GM21381 (cell line): ENCODE measurements around the gene CADM2.

Source experiments
- ATAC-seq: cut with Tn5 transposase; IDR thresholded peaks from one replicate; pipeline ENCODE4 v1.9.1; 2021; ENCODE audit warnings: mild to moderate bottlenecking, moderate library complexity; ENCODE audit not compliant: unreplicated experiment

The CADM2 gene

DNA sequence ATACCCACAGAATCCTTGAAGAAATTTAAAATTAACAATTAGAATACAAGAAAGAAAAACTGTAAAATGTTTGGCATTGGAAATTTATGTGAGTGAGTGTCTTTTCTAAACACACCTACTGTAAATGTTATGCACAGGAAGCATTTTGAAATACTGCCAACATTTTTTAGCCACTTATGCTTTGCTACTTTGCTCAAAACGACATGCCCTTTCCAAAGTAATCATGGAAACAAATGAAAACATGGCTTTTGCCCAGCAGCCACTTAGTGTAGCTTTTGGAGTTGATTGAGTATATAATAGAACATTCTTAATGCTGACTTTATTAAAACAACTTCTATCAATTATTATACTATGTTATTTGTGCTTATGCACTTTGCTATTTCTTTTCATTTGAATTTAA, 823.0 kb downstream of the CADM2 start:
- ATAC-seq: no peak

DNA sequence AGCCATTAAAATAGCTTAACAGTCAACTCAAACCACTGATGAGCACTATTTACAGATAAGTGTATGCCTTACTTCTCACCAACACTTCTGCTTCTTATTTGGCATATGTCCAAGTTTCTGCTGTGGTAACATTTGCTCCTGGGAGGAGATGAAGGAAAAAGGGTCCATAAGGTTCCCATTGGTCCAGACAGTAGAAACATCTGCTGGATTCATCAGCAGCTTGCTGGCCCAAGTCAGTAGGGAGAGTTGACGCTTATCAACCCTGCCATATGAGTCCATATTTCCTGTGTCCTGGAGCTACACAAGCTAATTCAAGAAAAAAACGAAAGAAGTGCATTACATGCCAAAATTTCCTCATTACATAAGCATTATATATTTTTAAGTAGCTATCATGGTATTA, 824.5 kb downstream of the CADM2 start:
- ATAC-seq: no peak

DNA sequence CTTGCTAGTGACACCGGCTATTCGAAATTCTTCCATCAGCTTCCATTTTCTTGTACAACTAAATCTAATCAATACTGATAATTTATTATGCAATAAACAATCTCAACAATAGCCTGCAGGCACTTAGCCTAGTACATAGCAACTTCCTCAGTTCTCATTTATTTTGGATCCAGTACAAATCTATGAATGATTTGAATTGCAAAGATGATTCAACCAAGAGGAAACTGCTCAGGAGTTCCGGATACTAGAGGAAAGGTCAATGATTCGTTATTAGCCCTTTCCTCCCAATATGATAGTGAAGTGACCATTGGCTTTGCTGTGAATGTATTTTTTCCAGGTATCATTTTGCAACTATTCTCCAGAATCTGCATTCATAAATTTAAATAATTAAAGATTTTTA, 827.0 kb downstream of the CADM2 start:
- no peak for ATAC-seq

DNA sequence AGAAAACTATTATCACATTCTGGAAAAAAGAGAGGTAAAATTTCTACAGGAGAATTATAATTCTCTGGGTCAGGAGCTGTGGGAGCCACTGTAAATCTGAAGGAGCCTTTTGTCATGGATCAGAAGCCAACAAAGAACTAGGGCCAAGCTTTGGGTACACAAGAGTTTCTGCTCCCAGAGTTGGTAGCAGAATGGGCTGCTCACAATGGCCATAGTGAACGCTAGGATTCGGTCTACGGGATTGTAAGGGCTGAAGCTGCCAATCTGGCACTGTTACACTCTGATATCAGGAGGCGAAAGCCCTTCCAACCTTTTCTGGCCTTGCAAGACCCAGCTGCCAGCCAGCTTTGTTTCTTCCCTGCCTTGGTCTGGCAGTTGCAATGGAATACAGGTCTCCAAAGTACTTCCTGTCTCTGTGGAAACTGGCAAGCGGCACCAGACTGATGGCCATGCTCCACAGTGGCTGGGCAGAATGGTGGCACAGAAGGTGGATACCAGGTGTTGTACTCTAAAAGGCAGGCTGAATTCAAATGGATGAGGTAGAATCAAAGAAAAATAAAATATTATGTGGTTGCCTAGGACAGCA, 831.7 kb downstream of the CADM2 start:
- ATAC-seq: no peak

DNA sequence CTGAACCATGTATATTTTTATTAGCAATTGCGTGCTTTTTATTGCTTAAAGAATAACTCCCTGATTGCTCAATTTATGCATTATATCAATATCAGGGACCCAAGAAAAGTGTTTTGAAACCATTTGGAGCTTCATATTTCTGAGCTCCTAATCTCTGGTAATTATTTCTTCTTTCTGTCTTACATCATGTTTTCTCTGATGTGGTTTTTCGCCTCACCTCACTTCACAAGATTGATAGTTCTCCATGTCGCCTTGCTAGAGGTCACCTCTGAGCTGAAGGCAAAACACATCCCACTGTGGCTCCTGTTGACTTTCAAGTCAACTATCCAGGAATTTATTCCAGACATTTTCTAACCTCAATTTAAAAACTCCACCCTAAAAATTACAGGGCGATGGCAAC, 837.4 kb downstream of the CADM2 start:
- no peak for ATAC-seq

DNA sequence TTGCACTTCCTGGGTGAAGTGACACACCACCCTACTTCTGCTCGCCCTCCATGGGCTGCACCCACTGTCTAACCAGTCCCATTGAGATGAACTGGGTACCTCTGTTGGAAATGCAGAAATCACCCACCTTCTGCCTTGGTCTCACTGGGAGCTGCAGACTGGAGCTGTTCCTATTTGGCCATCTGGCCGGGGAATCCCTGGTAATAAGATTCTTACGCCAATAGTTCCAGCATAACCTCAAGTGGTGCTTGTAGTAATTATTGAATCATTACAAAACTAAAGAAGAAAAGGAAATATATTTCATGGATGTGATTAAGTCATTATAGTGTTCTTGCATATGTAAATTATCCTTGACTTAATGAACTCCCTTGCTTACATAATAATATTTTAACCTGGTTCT, 841.9 kb downstream of the CADM2 start:
- no peak for ATAC-seq

DNA sequence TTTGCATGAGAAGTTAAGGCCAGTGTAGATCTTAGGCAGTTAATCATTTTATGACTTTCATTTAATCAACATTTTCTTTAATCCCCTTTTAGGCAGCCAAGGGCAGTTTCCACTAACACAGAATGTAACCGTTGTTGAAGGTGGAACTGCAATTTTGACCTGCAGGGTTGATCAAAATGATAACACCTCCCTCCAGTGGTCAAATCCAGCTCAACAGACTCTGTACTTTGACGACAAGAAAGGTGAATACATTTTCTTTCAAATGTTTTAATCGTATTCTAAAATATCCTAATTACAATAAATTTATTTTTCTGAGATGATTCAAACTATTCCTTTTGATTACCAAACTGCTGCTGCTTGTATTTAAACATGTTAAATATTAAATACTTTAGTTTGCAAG, 843.2 kb downstream of the CADM2 start:
- ATAC-seq: no peak

DNA sequence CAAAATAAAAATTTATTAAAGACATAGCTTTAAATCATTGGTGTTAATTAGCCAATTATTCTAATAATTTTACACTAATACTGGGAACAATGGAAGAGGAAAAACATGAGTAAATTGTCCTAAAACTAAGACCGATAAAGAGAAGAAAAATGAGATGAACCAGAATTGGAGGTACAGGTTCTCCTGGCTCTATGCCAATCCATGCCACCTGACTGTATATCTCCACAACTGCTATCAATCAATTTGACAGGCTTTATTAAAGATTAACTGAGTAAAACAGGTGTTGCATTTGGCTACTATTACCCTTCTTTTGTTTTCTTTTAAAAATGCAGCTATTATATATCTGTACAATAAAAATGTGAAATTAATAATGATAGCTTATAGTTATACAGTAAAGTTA, 850.0 kb downstream of the CADM2 start:
- no peak for ATAC-seq

DNA sequence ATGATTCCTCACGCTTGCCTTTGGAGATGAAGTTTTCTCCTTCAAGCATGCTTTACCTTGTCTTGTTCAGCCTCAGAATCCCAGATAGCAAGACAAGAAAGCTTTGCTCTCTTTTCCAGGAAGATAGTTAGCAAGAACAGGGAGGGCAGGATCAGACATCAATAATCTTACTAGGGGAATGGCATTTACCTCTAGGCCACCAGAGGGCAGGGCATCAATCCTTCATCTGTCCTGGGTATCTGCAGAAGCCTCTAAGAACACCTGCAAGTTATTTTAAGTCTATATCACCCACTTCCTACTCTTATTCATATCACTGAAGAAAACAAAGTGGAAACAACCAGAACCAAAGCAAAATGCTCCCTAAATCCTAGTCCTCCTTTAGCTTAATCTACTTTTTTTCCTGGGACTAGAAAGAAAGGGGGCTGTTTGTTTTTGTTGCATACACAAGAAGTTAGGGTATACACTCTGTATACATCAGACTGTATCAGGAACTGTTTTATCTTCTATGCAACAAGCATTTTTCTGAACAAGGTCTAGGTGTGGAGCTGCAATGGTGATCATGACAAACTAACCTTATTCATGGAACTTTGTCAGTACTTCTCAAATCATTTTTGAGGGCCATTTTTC, 862.5 kb downstream of the CADM2 start:
- ATAC-seq: no peak

DNA sequence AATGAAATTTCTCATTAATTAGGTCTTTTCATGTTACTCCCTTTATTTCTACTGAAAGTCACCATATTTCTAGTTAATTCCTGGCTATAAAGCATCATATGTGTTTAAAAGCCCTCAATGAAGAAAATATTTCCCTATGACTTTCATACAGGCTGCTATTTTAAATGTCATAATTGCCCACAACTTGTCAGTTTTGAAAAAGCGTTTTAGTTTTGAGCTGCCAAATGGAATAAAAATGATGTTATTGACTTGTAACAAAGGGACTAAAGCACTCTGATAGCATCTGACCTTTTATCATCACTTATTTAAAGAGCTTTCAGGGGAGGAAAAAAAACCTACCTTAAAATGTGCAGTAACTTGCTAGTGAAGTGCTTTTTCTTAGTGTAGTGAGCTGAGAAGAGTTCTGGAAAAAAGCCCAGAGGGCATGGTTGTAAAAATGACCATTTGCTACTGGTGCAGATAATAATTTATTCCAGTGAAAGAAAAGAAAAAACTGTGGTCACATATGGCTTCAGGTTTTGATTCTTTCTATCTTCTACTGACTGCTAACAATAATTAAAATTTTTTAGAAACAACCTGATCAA, 877.2 kb downstream of the CADM2 start:
- no peak for ATAC-seq

DNA sequence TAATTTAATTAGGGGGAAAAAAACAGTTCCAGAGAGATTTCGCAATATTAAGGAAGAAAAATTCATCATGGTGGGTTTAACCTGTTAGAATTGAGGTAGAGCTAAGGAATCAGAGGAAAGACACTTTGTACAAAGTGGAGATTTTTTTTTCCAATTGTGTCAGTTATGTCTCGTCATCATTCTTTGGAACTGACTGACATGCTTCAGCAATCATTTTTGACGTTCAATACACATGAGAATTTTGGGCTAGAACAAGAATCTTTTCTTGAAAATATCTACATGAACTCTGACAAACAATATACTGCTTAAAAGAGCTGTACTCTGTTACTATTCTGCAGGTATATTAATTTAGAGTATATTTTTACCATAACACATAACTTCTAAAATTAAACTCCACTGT, 878.6 kb downstream of the CADM2 start:
- ATAC-seq: no peak

DNA sequence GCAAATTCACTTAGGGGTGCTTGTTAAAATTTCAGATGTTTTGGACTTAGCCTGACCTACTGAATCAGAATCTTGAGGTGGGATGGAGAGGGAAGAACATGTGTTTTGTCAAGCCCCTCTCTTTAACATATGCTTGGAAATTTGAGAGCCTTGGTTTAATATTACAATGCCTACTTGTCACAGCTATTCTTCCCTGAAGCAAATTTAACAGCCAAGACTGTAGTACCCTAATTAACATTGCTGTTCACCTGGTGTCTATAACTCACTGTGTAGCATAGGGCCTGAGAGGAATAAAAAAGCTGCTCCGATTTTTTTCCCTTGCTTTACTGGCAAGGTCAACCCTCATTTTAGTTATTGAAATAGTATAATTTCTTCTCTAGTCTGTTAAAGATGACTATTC, 880.1 kb downstream of the CADM2 start:
- ATAC-seq: no peak

DNA sequence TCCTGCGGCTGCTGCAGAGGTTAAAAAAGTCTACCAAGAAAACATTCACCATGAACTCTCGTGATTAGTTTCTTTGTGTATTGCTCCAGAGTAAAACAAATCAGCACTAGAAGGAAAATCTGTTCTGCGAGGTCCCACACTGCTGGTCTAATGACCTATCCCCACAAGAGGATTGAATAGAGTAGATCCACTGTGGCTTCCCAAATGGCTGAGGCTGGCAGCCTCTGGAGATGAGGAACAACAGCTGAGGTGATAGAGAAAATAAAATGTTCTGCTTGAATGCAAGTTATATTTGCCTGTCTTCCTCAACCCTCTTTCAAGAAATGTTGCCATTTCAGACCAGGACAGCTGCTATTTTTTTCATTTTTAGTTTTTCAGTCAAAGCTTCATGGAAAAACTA, 883.3 kb downstream of the CADM2 start:
- ATAC-seq: no peak

DNA sequence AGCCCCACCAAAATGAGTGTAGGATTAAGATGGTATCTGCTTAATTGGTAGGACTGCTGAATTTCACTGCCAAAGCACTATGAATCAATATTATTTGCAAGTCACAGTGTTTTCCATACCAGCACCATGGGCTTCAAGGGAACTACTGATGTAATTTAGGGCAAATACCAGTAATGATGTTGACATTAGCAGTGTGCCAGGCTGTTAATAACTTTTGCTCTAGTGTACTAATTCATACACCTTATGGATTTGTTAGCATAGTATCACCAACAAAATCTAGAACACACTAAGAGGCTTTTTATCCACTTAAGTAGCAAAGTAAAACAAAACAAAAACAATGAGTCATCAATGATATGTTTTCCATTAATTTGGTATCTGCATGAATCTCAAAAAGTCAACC, 888.2 kb downstream of the CADM2 start:
- ATAC-seq: no peak

DNA sequence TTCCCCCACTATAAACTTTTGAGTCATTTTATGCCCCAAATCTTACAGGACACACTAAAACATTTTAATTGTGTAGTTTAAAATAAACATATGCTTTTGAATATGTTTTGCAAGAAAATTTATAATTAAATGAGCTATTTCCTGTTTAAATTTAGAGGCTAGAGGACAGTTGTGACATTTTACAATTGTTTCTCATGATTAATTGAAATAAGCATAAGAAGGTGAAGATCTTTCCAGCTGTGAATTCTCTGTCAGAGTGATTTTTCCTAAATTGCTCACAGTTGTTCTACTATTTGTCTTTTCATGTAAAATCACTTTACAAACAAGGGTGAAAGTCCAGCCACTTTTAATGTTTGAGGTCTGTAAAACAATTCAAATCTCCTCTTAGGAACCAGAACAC, 892.3 kb downstream of the CADM2 start:
- ATAC-seq: no peak

DNA sequence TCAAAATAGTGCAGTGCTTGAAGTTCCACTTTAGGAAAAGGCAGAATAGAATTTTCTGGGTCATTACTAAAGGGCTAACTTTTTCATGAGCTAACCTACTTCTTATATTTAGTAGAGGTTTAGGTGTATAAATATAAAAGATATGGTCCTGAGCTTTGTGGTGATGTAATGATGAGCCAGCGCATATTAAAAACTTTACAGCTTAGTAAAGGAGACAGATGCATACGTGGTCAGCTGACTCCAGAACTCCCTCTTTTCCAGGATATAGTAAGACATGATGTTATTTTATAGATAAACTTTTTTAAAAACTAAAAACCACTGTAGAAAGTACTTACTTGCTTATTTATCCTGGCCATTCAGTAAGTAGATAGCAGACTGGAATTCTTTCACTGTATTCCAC, 895.0 kb downstream of the CADM2 start:
- no peak for ATAC-seq

DNA sequence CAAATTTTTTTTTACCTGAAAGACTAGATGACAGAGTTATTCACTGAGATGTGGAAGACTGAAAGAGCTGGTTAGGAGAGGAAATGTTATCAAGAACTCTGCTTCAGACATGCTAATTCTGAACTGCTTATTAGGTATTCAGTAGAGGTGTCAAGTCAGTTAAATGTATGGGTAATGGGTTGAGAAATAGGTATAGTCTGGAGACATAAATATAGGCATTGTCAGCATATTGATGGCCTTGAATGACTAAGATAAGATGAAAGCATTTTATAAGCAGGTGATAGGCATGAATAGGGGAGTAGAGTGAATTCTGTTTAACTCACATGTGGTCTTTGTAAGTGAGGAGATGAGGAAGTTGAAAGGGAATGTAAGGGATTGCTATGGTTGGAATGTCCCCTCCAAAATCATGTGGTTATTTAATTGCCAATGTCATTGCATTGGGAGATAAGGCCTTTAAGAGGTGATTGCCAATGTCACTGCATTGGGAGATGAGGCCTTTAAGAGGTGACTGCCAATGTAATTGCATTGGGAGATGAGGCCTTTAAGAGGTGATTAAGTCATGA, 904.2 kb downstream of the CADM2 start:
- no peak for ATAC-seq

DNA sequence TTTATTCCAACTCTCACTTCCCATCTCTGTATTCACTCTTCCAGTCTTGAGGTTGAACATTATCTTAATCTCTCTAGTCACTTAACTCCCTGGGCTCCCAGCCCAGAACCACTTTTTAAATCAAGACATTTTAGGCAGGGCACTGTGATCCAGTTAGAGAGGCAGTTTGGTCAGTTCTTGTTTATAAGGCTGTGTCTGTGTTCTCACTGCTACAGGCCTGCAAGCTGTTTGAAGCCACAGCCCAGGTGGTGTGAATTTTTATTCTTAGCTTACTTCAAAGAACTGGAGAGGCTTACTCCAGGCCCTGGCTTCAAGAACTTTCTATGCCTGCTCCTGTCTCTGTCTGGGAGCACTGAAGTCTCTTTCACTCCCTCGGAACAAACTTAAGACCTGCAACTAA, 906.1 kb downstream of the CADM2 start:
- no peak for ATAC-seq

DNA sequence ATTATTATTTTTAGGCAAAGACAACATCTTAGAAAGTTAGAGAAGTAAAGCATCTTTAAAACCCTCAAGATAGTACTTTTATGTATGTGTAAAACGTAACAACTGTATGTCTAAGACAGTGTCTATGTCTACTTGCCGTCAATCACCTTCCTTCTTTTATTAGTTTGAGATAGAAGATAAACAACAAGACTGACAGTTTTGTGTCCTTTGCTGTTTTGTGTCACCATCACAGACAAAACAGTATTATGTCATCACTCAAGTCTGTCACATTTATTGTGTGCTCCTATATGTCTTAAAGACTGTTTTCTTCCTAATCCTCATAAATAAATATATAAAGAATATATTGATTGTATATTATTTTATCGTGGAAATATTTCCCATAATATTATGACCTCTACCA, 908.3 kb downstream of the CADM2 start:
- no peak for ATAC-seq

DNA sequence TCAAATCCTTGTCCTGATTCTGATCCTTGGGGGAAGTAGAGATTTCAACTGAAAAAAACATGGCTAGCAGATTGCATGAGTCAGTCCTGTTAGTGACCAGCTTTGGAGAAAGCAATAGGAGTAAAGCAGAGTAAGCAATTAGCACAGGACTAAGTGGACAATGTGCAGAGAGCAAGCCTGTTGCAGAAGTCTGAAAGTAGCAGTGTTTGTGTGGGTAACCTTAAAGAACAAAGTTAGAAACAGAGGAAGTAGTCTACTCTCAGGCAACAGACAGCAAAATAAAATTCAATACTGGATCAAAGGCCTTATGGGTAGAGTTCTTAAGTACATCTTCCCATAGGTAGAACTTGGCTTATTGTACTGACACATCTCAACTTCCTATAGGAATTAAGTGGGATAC, 916.8 kb downstream of the CADM2 start:
- ATAC-seq: no peak

DNA sequence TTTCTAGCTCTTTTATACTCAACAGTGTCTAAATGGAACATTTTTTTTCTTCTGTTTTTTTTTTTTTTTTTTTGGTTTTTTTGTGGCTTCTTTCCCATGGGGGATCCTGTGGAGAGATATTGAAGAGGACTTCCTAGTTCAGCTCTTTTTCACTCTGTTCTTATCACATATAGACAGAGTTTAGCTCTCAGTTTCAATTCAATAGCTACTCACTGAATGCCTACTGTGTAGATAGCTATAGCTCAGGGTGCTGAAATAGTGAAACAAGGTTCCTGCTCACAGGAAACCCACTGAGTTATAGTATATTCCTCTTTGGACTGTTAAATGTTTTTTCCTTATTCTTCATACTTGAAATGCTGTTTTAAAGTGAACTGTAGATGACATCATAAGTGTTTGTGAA, 918.8 kb downstream of the CADM2 start:
- ATAC-seq: no peak

DNA sequence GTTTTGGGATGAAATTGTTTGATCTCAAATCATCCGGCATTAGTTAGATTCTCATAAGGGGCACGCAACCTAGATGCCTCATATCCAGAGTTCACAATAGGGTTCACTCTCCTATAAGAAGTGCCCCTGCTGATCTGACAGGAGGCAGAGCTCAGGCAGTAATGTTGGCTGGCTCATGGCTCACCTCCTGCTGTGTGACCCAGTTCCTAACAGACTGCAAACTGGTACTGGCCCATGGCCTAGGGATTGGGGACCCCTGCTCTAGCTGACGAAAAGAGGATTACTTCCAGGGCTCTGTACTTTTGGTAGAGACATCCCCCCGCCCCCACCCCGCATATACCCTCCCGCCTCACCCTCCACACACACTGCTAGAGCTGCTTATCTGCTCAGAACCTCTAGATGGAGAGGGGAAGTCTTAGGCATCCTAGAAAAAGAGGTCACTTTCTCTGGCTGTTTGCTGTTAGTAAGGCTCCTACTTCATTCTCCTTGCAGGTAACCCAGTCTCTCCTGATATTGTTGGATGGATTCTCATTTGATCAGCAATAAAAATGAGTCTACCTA, 923.1 kb downstream of the CADM2 start:
- no peak for ATAC-seq
